GM12878 (cell line): ENCODE results near the gene DIABLO. TPM values are rescaled to one million over a fixed set of nuclear protein-coding genes. Genes with fewer than 3 reads are reported as not detected.

Source experiments
- ATAC-seq: fragments of 200-7000 bp; cut with Tn5 transposase; 3 replicates; pipeline ENCODE4 v1.9.1; 2020; ENCODE audit warnings: mild to moderate bottlenecking, moderate library complexity
- BruUV-seq: library from RNA; stranded (reverse); fragments of 400-500 nt; replicated peaks from 2 replicates; lab custom pipeline; 2021; lab: Mats Ljungman, UMichigan
- CTCF ChIA-PET: fragments of 300-600 bp; sonication (Branson Sonifier 250); formaldehyde crosslinking; extraction: SDS; loops from one replicate; lab custom pipeline; 2021; ENCODE audit warnings: inconsistent platforms; lab: Yijun Ruan, JAX
- POLR2A ChIA-PET: fragments of 350-600 bp; formaldehyde crosslinking; extraction: SDS; loops from one replicate; lab custom pipeline; 2021; ENCODE audit warnings: inconsistent platforms; lab: Charles Lee
- RAD21 ChIA-PET: fragments of 300-600 bp; sonication (Branson Sonifier 250); formaldehyde crosslinking; loops from one replicate; lab custom pipeline; 2023; ENCODE audit warnings: antibody characterized with exemption; ENCODE audit not compliant: unreplicated experiment; lab: Charles Lee
- SMC1A ChIA-PET: fragments of 300-600 bp; sonication (Branson Sonifier 250); formaldehyde crosslinking; loops from one replicate; lab custom pipeline; 2023; ENCODE audit not compliant: unreplicated experiment, uncharacterized antibody; lab: Charles Lee
- DNase-seq: peaks from one replicate; pipeline ENCODE4 v3.0.0-alpha.2; 2011; ENCODE audit warnings: low read depth, low spot score
- FAIRE-seq: peaks from 3 replicates; lab custom pipeline; 2011; peaks lifted over from hg19 to GRCh38; lab: Jason Lieb, UNC
- H2AFZ ChIP-seq: 2 replicates; pipeline ENCODE4 v1.6.0; 2011; ENCODE audit warnings: low read depth, low read length, control low read depth; ENCODE audit not compliant: control insufficient read depth
- H3K27ac ChIP-seq: 2 replicates; pipeline ENCODE4 v1.5.1; 2011; ENCODE audit warnings: control low read depth; ENCODE audit not compliant: control insufficient read depth, insufficient read depth
- H3K27me3 ChIP-seq, 2 experiments: replicated peaks in 1 of 2; 2 replicates each; pipeline versions ENCODE4 v1.6.0 to v1.6.1; 2011; ENCODE audit warnings: low read length in 1 of 2; ENCODE audit not compliant: control insufficient read depth in 2 of 2, insufficient read depth in 2 of 2
- H3K36me3 ChIP-seq, 2 experiments: 2 replicates each; pipeline ENCODE4 v1.5.1; 2011; ENCODE audit warnings: low read length in 1 of 2; ENCODE audit not compliant: control insufficient read depth in 2 of 2, insufficient read depth in 2 of 2
- H3K4me1 ChIP-seq: 2 replicates; pipeline ENCODE4 v1.6.1; 2011; ENCODE audit warnings: mild to moderate bottlenecking, low read length, moderate library complexity, mixed read lengths; ENCODE audit not compliant: control insufficient read depth, insufficient read depth
- H3K4me2 ChIP-seq: 2 replicates; pipeline ENCODE4 v1.6.0; 2011; ENCODE audit warnings: control low read depth; ENCODE audit not compliant: control insufficient read depth, insufficient read depth
- H3K4me3 ChIP-seq: fragments of 200-600 bp; sonication (generic); 2 replicates; pipeline ENCODE4 v1.5.1; 2016
- H3K79me2 ChIP-seq: 2 replicates; pipeline ENCODE4 v1.6.0; 2011; ENCODE audit warnings: low read length; ENCODE audit not compliant: control insufficient read depth, insufficient read depth
- H3K9ac ChIP-seq: 2 replicates; pipeline ENCODE4 v1.8.0; 2011; ENCODE audit warnings: low read length, control low read depth, mixed read lengths; ENCODE audit not compliant: control insufficient read depth, insufficient read depth
- H3K9me3 ChIP-seq: replicated peaks from 3 replicates; pipeline ENCODE4 v1.5.1; 2011; ENCODE audit warnings: mild to moderate bottlenecking, low read length; ENCODE audit not compliant: control insufficient read depth, insufficient read depth
- H4K20me1 ChIP-seq: 2 replicates; pipeline ENCODE4 v1.6.0; 2011; ENCODE audit not compliant: control insufficient read depth, insufficient read depth
- EGR1 ChIP-seq, 2 experiments: IDR thresholded peaks; 1 replicate in 1 of 2; 2 replicates in 1 of 2; pipeline ENCODE4 v1.6.1; 2011 to 2012; ENCODE audit warnings: low read depth in 2 of 2, low read length in 2 of 2, borderline replicate concordance in 1 of 2, mild to moderate bottlenecking in 1 of 2, moderate library complexity in 1 of 2
- GABPA ChIP-seq: IDR thresholded peaks from 2 replicates; pipeline ENCODE4 v1.6.1; 2014; ENCODE audit warnings: antibody characterized with exemption, low read depth, mild to moderate bottlenecking, inconsistent platforms
- HDAC6 ChIP-seq: fragments of 200-600 bp; sonication (generic); IDR thresholded peaks from one replicate; pipeline ENCODE4 v1.8.0; 2017; ENCODE audit warnings: antibody characterized with exemption; ENCODE audit not compliant: unreplicated experiment
- LARP7 ChIP-seq: fragments of 450-650 bp; IDR thresholded peaks from 2 replicates; pipeline ENCODE4 v1.6.1; 2017; ENCODE audit warnings: mild to moderate bottlenecking
- MTA3 ChIP-seq: IDR thresholded peaks from 2 replicates; pipeline ENCODE4 v1.6.1; 2012; ENCODE audit warnings: low read length, inconsistent platforms, borderline replicate concordance
- MYB ChIP-seq: fragments of 150-350 bp; IDR thresholded peaks from 2 replicates; pipeline ENCODE4 v1.6.1; 2014; ENCODE audit warnings: mild to moderate bottlenecking, low read depth, low read length, borderline replicate concordance
- NFYB ChIP-seq: IDR thresholded peaks from 2 replicates; pipeline ENCODE4 v1.6.1; 2011; ENCODE audit warnings: low read depth, mild to moderate bottlenecking, low read length, improper control_type of control experiment, moderate library complexity; ENCODE audit not compliant: insufficient read depth
- POLR2A ChIP-seq: IDR thresholded peaks from 2 replicates; pipeline ENCODE4 v1.6.1; 2011; ENCODE audit warnings: low read depth, mild to moderate bottlenecking, low read length
- TAF1 ChIP-seq: IDR thresholded peaks from 2 replicates; pipeline ENCODE4 v1.6.1; 2011; ENCODE audit warnings: mild to moderate bottlenecking, low read depth, low read length, borderline replicate concordance
- TCF3 ChIP-seq: IDR thresholded peaks from 2 replicates; pipeline ENCODE4 v1.6.1; 2012; ENCODE audit warnings: low read depth, mild to moderate bottlenecking, low read length, borderline replicate concordance; ENCODE audit not compliant: insufficient read depth
- WRNIP1 ChIP-seq: IDR thresholded peaks from 2 replicates; pipeline ENCODE4 v1.6.1; 2011; ENCODE audit warnings: low read depth, low read length, improper control_type of control experiment, borderline replicate concordance
- YBX1 ChIP-seq: fragments of 450-650 bp; IDR thresholded peaks from 2 replicates; pipeline ENCODE4 v1.6.1; 2016; ENCODE audit warnings: antibody characterized with exemption
- ZNF274 ChIP-seq: IDR thresholded peaks from one replicate; pipeline ENCODE4 v1.8.0; 2011; ENCODE audit not compliant: insufficient read length, insufficient read depth
- WGBS: methylation state at CpG from one replicate; pipeline ENCODE4 v1.1.6; 2016; ENCODE audit warnings: low lambda C conversion rate; ENCODE audit not compliant: insufficient replicate concordance, insufficient coverage; ENCODE audit errors: missing lambda C conversion rate; 5-methylcytosine and 5-hydroxymethylcytosine counted together
- in situ Hi-C: fragments of 300-500 bp; cut with MboI; formaldehyde crosslinking; loops from 9 replicates; pipeline ENCODE4 v1.14.3; 2018; ENCODE audit warnings: mixed read lengths
- intact Hi-C: fragments of 100-400 bp; cut with micrococcal nuclease; formaldehyde crosslinking; loops from one replicate; pipeline ENCODE4 v1.14.2; 2022; ENCODE audit not compliant: unreplicated experiment
- polyA plus RNA-seq, 11 experiments: library from polyadenylated mRNA; depleted of rRNA in 4 of 11; unstranded in 6 of 11; stranded (reverse) in 5 of 11; fragments of >200 nt; fragmentation: Nextera tagmentation in 4 of 11; fragmentation: Illumina TruSeq in 1 of 11; extraction: Ambion mirVana in 4 of 11; extraction: Trizol in 1 of 11; gene quantifications; 1 replicate in 1 of 11; 2 replicates in 10 of 11; pipeline versions ENCODE4 v1.2.1 to v1.2.3, GENCODE V29; 2011 to 2016; ENCODE audit warnings: inconsistent platforms in 2 of 11, missing spikeins in 2 of 11, low read depth in 1 of 11
- total RNA-seq, 4 experiments: library from RNA; depleted of rRNA in 3 of 4; stranded (reverse); fragments of >200 nt in 3 of 4; fragmentation: Illumina TruSeq in 1 of 4; extraction: Trizol in 1 of 4; gene quantifications; 2 replicates each; pipeline versions ENCODE4 v1.2.1 to v1.2.3, GENCODE V29; 2013 to 2021
- TF ChIP-seq, protein P1 (sequence below): fragments of 450-650 bp; IDR thresholded peaks from 2 replicates; pipeline ENCODE4 v1.6.1; 2017; ENCODE audit warnings: mild to moderate bottlenecking, moderate library complexity
- TF ChIP-seq, protein P2 (sequence below): fragments of 450-650 bp; IDR thresholded peaks from 2 replicates; pipeline ENCODE4 v1.6.1; 2014; ENCODE audit warnings: mild to moderate bottlenecking
- TF ChIP-seq, protein P3 (sequence below): IDR thresholded peaks from 2 replicates; pipeline ENCODE4 v1.6.1; 2012; ENCODE audit warnings: low read depth, low read length, improper control_type of control experiment

DIABLO gene
- total and polyA plus RNA-seq, 10 of the 15 experiments (the other 5 are each of a cell fraction or from before 2014, with no cell fraction given), result 18.3 to 69.9 (median 46.2) TPM

DNA sequence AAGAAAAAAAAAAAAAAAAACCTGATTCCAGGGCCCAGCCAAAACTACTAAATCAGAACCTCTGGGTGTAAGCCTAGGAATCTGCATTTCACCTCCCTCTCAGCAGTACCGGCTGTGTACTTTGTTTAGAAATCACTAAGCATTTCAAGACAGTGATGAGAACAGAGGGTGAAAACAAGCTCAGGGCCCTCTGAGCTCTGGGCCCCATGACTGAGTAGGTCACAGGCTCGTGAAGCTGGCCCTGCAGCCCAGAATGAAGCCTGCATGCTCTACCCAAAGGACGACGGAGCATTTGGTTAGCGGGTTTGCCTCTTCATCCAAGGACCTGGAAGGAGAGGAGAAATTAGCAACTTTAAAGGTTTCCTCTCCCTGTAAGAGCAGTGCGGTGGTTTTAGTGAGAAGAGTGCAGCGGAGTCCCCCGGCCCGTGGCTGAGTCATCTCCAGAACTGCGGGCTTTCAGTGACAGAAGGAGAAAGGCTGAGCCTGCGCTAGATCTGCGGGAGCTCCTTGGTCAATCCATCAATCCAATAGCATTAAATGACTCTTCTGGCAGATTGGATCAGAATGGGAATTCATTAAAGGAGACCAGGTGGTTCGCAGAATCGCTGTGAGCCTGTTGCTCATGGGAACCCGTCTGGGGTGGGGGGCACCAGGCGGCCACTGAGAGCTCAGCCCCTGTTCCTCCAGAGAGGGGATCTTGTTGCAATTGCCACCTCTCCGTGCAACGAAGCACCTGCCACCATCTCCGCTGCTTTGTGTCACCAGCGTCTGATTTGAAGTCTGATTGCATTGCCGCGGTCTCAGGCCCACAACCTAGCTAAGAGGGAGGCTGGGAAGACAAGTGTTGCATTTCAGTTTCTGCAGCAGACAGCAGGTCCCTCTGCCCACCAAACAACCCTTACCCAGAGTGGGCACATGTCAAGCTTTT lies 59.2 kb downstream of the DIABLO start (continued):
- TF ChIP-seq, protein P1, sequence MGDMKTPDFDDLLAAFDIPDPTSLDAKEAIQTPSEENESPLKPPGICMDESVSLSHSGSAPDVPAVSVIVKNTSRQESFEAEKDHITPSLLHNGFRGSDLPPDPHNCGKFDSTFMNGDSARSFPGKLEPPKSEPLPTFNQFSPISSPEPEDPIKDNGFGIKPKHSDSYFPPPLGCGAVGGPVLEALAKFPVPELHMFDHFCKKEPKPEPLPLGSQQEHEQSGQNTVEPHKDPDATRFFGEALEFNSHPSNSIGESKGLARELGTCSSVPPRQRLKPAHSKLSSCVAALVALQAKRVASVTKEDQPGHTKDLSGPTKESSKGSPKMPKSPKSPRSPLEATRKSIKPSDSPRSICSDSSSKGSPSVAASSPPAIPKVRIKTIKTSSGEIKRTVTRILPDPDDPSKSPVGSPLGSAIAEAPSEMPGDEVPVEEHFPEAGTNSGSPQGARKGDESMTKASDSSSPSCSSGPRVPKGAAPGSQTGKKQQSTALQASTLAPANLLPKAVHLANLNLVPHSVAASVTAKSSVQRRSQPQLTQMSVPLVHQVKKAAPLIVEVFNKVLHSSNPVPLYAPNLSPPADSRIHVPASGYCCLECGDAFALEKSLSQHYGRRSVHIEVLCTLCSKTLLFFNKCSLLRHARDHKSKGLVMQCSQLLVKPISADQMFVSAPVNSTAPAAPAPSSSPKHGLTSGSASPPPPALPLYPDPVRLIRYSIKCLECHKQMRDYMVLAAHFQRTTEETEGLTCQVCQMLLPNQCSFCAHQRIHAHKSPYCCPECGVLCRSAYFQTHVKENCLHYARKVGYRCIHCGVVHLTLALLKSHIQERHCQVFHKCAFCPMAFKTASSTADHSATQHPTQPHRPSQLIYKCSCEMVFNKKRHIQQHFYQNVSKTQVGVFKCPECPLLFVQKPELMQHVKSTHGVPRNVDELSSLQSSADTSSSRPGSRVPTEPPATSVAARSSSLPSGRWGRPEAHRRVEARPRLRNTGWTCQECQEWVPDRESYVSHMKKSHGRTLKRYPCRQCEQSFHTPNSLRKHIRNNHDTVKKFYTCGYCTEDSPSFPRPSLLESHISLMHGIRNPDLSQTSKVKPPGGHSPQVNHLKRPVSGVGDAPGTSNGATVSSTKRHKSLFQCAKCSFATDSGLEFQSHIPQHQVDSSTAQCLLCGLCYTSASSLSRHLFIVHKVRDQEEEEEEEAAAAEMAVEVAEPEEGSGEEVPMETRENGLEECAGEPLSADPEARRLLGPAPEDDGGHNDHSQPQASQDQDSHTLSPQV, result no peak
- no peak for TF ChIP-seq ZNF274

DNA sequence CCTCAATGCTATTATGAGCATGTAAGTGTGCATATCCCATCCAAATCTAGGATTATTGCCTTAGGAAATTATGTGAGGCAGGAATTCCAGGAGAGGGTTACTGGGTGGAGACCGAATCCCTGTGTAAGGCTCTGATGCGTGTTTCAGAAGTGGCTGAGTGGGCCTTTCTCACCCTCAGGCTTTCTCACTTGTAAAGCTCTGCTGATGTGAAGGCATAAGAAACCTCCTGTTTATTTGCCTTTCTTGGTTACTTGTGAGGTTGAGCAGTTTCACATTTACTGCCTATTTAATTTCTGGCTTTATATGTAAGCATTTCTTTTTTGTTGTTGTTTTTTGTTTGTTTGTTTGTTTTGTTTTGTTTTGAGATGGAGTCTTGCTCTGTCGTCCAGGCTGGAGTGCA lies 62.9 kb downstream of the DIABLO start:
- DNase-seq, result no peak
- no peak for ATAC-seq
- H3K79me2 ChIP-seq, result no peaks in the 10 kb centered on the region
- no peaks in the 10 kb centered on the region for H4K20me1 ChIP-seq
- BruUV-seq, result no TSS peak
- no peaks in the 10 kb centered on the region for H3K27me3 ChIP-seq
- CTCF ChIA-PET, result interaction anchor here (0.7 to 1.2 kb wide), 3 partner anchors 27 to 40 kb away, joined by 3 to 4 read pairs (median 3); no protein-coding TSS in a partner anchor
- no peaks in the 10 kb centered on the region for H3K36me3 ChIP-seq
- no peak overlapping the region for H3K27ac ChIP-seq
- SMC1A ChIA-PET, result no interaction called here
- in situ Hi-C loops (no loop called here), intact Hi-C loops (no loop called here)
- no peak for FAIRE-seq
- WGBS, result 78% methylated on average over 3 of the region's 3 CpGs
- no peaks in the 10 kb centered on the region for H3K9me3 ChIP-seq
- RAD21 ChIA-PET, result no interaction called here
- no peak overlapping the region for H3K4me2 ChIP-seq
- TF ChIP-seq YBX1, result no peak
- no peak for TF ChIP-seq EGR1 (IDR thresholded peaks at IDR 0.05; ENCODE audit: borderline replicate concordance in 1 of 2, low read depth in 2 of 2, low read length in 2 of 2)
- no peak for TF ChIP-seq TAF1
- TF ChIP-seq POLR2A, result no peak
- no peak for TF ChIP-seq MYB
- no peak for TF ChIP-seq MTA3
- TF ChIP-seq, protein P2, sequence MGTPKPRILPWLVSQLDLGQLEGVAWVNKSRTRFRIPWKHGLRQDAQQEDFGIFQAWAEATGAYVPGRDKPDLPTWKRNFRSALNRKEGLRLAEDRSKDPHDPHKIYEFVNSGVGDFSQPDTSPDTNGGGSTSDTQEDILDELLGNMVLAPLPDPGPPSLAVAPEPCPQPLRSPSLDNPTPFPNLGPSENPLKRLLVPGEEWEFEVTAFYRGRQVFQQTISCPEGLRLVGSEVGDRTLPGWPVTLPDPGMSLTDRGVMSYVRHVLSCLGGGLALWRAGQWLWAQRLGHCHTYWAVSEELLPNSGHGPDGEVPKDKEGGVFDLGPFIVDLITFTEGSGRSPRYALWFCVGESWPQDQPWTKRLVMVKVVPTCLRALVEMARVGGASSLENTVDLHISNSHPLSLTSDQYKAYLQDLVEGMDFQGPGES, result no peak
- no peak for TF ChIP-seq WRNIP1
- no peak for TF ChIP-seq HDAC6
- no peak for TF ChIP-seq GABPA
- TF ChIP-seq TCF3, result no peak
- no peak for TF ChIP-seq NFYB
- TF ChIP-seq LARP7, result no peak
- TF ChIP-seq, protein P3, sequence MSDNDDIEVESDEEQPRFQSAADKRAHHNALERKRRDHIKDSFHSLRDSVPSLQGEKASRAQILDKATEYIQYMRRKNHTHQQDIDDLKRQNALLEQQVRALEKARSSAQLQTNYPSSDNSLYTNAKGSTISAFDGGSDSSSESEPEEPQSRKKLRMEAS, result no peak
- no peak overlapping the region for H3K4me3 ChIP-seq
- H2AFZ ChIP-seq, result no peak overlapping the region
- POLR2A ChIA-PET, result no interaction called here
- peaks cover 31% of the 10 kb centered on the region for H3K4me1 ChIP-seq
- H3K9ac ChIP-seq, result no peak overlapping the region
